K562 (cell line): ENCODE data around the gene GALK2. TPM values are rescaled to one million over a fixed set of nuclear protein-coding genes. Genes with fewer than 3 reads are reported as not detected.

Experiments
- ATAC-seq: fragments of 200-7000 bp; cut with Tn5 transposase; 3 replicates; pipeline ENCODE4 v1.9.1; 2020; ENCODE audit warnings: moderate library complexity
- BruUV-seq: library from RNA; stranded (reverse); fragments of 400-500 nt; replicated peaks from 2 replicates; lab custom pipeline; 2021; lab: Mats Ljungman, UMichigan
- CTCF ChIA-PET: fragments of 300-600 bp; formaldehyde crosslinking; extraction: SDS; loops from one replicate; lab custom pipeline; 2021; ENCODE audit warnings: low intra/inter-chr PET ratio; lab: Yijun Ruan, JAX
- POLR2A ChIA-PET: fragments of 300-600, 350-650 bp; sonication (Branson Sonifier 250); formaldehyde crosslinking; extraction: SDS; loops from one replicate; lab custom pipeline; 2021; ENCODE audit warnings: antibody characterized with exemption, inconsistent platforms; lab: Yijun Ruan, JAX
- DNase-seq, 4 experiments: peaks; one replicate each; pipeline versions ENCODE4 v3.0.0 to v3.0.0-alpha.2; 2011 to 2018; ENCODE audit warnings: low spot score in 3 of 4, mixed read lengths in 3 of 4; ENCODE audit errors: extremely low read depth in 1 of 4
- FAIRE-seq: peaks from 2 replicates; lab custom pipeline; 2011; peaks lifted over from hg19 to GRCh38; lab: Jason Lieb, UNC
- H2AFZ ChIP-seq: 2 replicates; pipeline ENCODE4 v1.6.0; 2011; ENCODE audit warnings: low read depth, low read length, control low read depth, inconsistent platforms
- H3K27ac ChIP-seq: fragments of 200-600 bp; 3 replicates; pipeline ENCODE4 v1.8.0; 2011; ENCODE audit warnings: low read depth, mild to moderate bottlenecking, control low read depth, inconsistent platforms, low read length, moderate library complexity, mixed read lengths; ENCODE audit errors: extremely low read depth
- H3K27me3 ChIP-seq, 2 experiments: fragments of 300-600 bp in 1 of 2; 2 replicates in 1 of 2; 3 replicates in 1 of 2; pipeline versions ENCODE4 v1.6.0 to v1.8.0; 2011; ENCODE audit warnings: inconsistent platforms in 2 of 2, low read length in 2 of 2, mild to moderate bottlenecking in 1 of 2, mixed read lengths in 1 of 2, moderate library complexity in 1 of 2; ENCODE audit not compliant: control insufficient read depth in 2 of 2, insufficient read depth in 2 of 2
- H3K36me3 ChIP-seq: fragments of 300-600 bp; 3 replicates; pipeline ENCODE4 v1.8.0; 2011; ENCODE audit warnings: mild to moderate bottlenecking, low read length, inconsistent platforms; ENCODE audit not compliant: control insufficient read depth, insufficient read depth
- H3K4me1 ChIP-seq, 2 experiments: fragments of 200-600 bp in 1 of 2; replicated peaks in 1 of 2; 2 replicates in 1 of 2; 3 replicates in 1 of 2; pipeline versions ENCODE4 v1.5.1 to v1.8.0; 2011; ENCODE audit warnings: inconsistent platforms in 2 of 2, low read length in 2 of 2, mild to moderate bottlenecking in 1 of 2, mixed read lengths in 1 of 2, moderate library complexity in 1 of 2; ENCODE audit not compliant: control insufficient read depth in 2 of 2, insufficient read depth in 2 of 2
- H3K4me2 ChIP-seq: 2 replicates; pipeline ENCODE4 v1.6.1; 2011; ENCODE audit warnings: low read length, control low read depth, inconsistent platforms, mixed read lengths; ENCODE audit not compliant: insufficient read depth
- H3K4me3 ChIP-seq: fragments of 200-600 bp; sonication (generic), shearing (Covaris generic); 2 replicates; pipeline ENCODE4 v1.5.1; 2016; ENCODE audit warnings: control low read depth, inconsistent platforms
- H3K79me2 ChIP-seq: fragments of 200-600 bp; 3 replicates; pipeline ENCODE4 v1.8.0; 2011; ENCODE audit warnings: low read length, inconsistent platforms; ENCODE audit not compliant: control insufficient read depth, insufficient read depth
- H3K9ac ChIP-seq, 2 experiments: 2 replicates each; pipeline versions ENCODE4 v1.6.0 to v1.6.1; 2011; ENCODE audit warnings: low read depth in 2 of 2, low read length in 2 of 2, control low read depth in 1 of 2, inconsistent platforms in 1 of 2, mild to moderate bottlenecking in 1 of 2, mixed read lengths in 1 of 2; ENCODE audit not compliant: insufficient read depth in 1 of 2
- H3K9me1 ChIP-seq: one replicate; pipeline ENCODE4 v1.6.0; 2011; ENCODE audit warnings: inconsistent platforms, mild to moderate bottlenecking, low read length, moderate library complexity; ENCODE audit not compliant: control insufficient read depth, insufficient read depth
- H3K9me3 ChIP-seq: replicated peaks from 2 replicates; pipeline ENCODE4 v1.5.1; 2011; ENCODE audit warnings: low read depth, low read length, inconsistent platforms; ENCODE audit not compliant: control insufficient read depth, insufficient read depth
- H4K20me1 ChIP-seq: replicated peaks from 2 replicates; pipeline ENCODE4 v1.6.1; 2011; ENCODE audit warnings: low read length, inconsistent platforms, mixed read lengths; ENCODE audit not compliant: control insufficient read depth, insufficient read depth
- ADNP ChIP-seq: fragments of 200-800 bp; sonication (Bioruptor generic); IDR thresholded peaks from 2 replicates; pipeline ENCODE4 v1.6.1; 2016; ENCODE audit warnings: missing genetic modification characterization, missing compliant biosample characterization
- BRD9 ChIP-seq: fragments of 450-650 bp; IDR thresholded peaks from 2 replicates; pipeline ENCODE4 v1.6.1; 2018; ENCODE audit warnings: low read depth; ENCODE audit not compliant: partially characterized antibody
- CCAR2 ChIP-seq: fragments of 200-400 bp; formaldehyde crosslinking; IDR thresholded peaks from 2 replicates; pipeline ENCODE4 v1.6.1; 2017; ENCODE audit warnings: mild to moderate bottlenecking, low read depth, low read length
- NFYB ChIP-seq: IDR thresholded peaks from 2 replicates; pipeline ENCODE4 v1.6.1; 2011; ENCODE audit warnings: mild to moderate bottlenecking, moderate library complexity; ENCODE audit not compliant: insufficient read length; ENCODE audit errors: extremely low read depth
- ZNF316 ChIP-seq: fragments of 450-650 bp; IDR thresholded peaks from 2 replicates; pipeline ENCODE4 v1.6.1; 2016
- WGBS: fragments of 100-300 bp; shearing (Covaris generic); methylation state at CpG from one replicate; pipeline ENCODE4 v1.1.6; 2016; ENCODE audit warnings: low coverage, mixed read lengths; ENCODE audit not compliant: insufficient coverage; ENCODE audit errors: missing lambda C conversion rate; 5-methylcytosine and 5-hydroxymethylcytosine counted together
- in situ Hi-C: fragments of 300-500 bp; cut with MboI; formaldehyde crosslinking; loops from 4 replicates; pipeline ENCODE4 v1.15.0; 2018; ENCODE audit warnings: inconsistent platforms, mixed read lengths
- intact Hi-C: fragments of 100-400 bp; cut with micrococcal nuclease; formaldehyde crosslinking; loops from 2 replicates; pipeline ENCODE4 v1.14.2; 2022
- polyA plus RNA-seq, 8 experiments: library from polyadenylated mRNA; depleted of rRNA in 4 of 8; stranded (reverse) in 5 of 8; unstranded in 3 of 8; fragments of >200 nt; fragmentation: Nextera tagmentation in 2 of 8; fragmentation: Illumina TruSeq in 1 of 8; extraction: Ambion mirVana in 2 of 8; extraction: Trizol in 1 of 8; gene quantifications; 2 replicates each; pipeline versions ENCODE4 v1.2.1 to v1.2.3, GENCODE V29; 2011 to 2014; ENCODE audit warnings: inconsistent platforms in 1 of 8, missing spikeins in 1 of 8
- total RNA-seq, 7 experiments: library from RNA; depleted of rRNA in 6 of 7; stranded (reverse); fragments of >200 nt in 6 of 7; fragmentation: Illumina TruSeq in 2 of 7; extraction: Trizol in 2 of 7; gene quantifications; 2 replicates each; pipeline versions ENCODE4 v1.2.1 to v1.2.3, GENCODE V29; 2011 to 2021; ENCODE audit warnings: low replicate concordance in 1 of 7

GALK2 gene
- total and polyA plus RNA-seq, 9 of the 15 experiments (the other 6 are each of a cell fraction or from before 2014, with no cell fraction given), result 32.8 to 82.0 (median 54.4) TPM

DNA sequence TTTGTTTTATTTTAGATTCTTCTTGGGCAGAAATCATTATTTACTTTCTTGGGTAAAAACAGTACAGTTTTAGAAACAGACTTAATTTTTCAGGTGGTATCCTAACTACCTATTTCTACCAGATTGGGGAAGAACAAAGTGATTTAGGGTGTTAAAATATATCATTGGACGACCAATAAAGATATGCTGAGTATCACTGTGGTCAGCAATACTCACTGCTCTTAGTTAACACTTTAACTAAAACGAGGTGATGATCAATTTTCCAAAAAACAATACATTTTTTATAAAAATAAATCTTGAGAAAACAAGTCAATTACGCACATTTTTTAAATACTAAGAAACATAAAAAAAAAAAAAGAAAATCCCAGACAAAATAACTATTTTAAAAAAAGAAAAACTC, 18.2 kb upstream of the GALK2 start:
- H3K4me3 ChIP-seq, result no peak overlapping the region
- TF ChIP-seq CCAR2, result no peak
- no peak for TF ChIP-seq NFYB
- TF ChIP-seq BRD9, result no peak
- peak; percentile 58; the same call in 1 of the 2 replicates for TF ChIP-seq ZNF316
- 0 out of 2 replicates have a peak, but pooled peaks have one; percentile 11 for TF ChIP-seq ADNP (tag)
- in situ Hi-C loops (no loop called here), intact Hi-C loops (no loop called here)
- H3K4me2 ChIP-seq, result no peak overlapping the region
- no peaks in the 10 kb centered on the region for H3K9me1 ChIP-seq
- WGBS, result 26% methylated on average over 3 of the region's 3 CpGs
- peaks cover 15% of the 10 kb centered on the region; the same call in 1 of the 2 replicates for H4K20me1 ChIP-seq
- H3K36me3 ChIP-seq, result peaks cover 33% of the 10 kb centered on the region
- H3K9ac ChIP-seq, result no peak overlapping the region
- H3K4me1 ChIP-seq, result peaks cover 0 to 5% of the 10 kb centered on the region in 2 experiments; a peak in 3 of 5 replicates
- CTCF ChIA-PET, result no interaction called here
- FAIRE-seq, result no peak
- no TSS peak for BruUV-seq
- H3K27me3 ChIP-seq, result no peaks in the 10 kb centered on the region
- POLR2A ChIA-PET, result interaction anchor here (1.0 to 1.5 kb wide), 4 partner anchors 9 to 102 kb away, joined by 3 to 5 read pairs (median 4); partner anchors contain the start of gene GALK2
- no peaks in the 10 kb centered on the region for H3K9me3 ChIP-seq
- ATAC-seq, result no peak
- peaks cover 98% of the 10 kb centered on the region for H3K79me2 ChIP-seq
- no peak for DNase-seq
- H3K27ac ChIP-seq, result no peak overlapping the region
- no peak overlapping the region for H2AFZ ChIP-seq
